ENCODE results near the gene PPP1R9B.

- TF ChIP-seq CTCF (optimal IDR thresholded peaks at IDR 0.05 in 1 of 3, IDR thresholded peaks at IDR 0.05 in 1 of 3, conservative IDR thresholded peaks at IDR 0.05 in 1 of 3; ENCODE audit: extremely low read depth in 1 of 3, insufficient read depth in 2 of 3, low read length in 3 of 3): no peak
- TF ChIP-seq EZH2 (IDR thresholded peaks at IDR 0.05; ENCODE audit: low read length): no peak
Observed at GRCh38 chr17:50125420-50125997, 25.0 kb downstream of the PPP1R9B start.
